Measurements from ENCODE around the gene CYP2A6. TPM values are rescaled to one million over a fixed set of nuclear protein-coding genes. Genes with fewer than 3 reads are reported as not detected.
"Not testable (repeated sequence)": the region's sequence is repeated elsewhere in the genome, so short reads cannot be mapped to it uniquely, and the experiment has no call there.

Gene CYP2A6
- total and polyA plus RNA-seq, 2 of the 4 experiments (the other 2 are of a cell fraction), result not detected

GRCh38 chr19:40832431-40832790 is 17.8 kb downstream of the CYP2A6 start:
- Histone ChIP-seq H3K27ac (ENCODE audit: insufficient read depth, low read length) (peak overlapping the region; percentile 14; the same call in 1 of the 2 replicates), H2BK5ac (ENCODE audit: low read depth, low read length, poor library complexity, severe bottlenecking) (peak overlapping the region; percentile 55), H3K18ac (ENCODE audit: low read depth, low read length) (peak overlapping the region; percentile 33; the same call in 1 of the 2 replicates)
- H3K4me3 ChIP-seq (ENCODE audit: insufficient read depth, low read depth, low read length); H2BK15ac ChIP-seq (ENCODE audit: low read depth, low read length); H3K4me1 ChIP-seq (ENCODE audit: control insufficient read depth, insufficient read depth, low read length); in situ Hi-C loops (cut with MboI; ENCODE audit: low sequenced_read_pairs); H2AK9ac ChIP-seq (replicated peaks; ENCODE audit: low read depth, low read length, poor library complexity); ATAC-seq (ENCODE audit: low read depth); H3K4me2 ChIP-seq (ENCODE audit: low read depth, low read length); dilution Hi-C loops (cut with HindIII; ENCODE audit: low sequenced_read_pairs, unreplicated experiment); H3K9ac ChIP-seq (ENCODE audit: low read depth, low read length); intact Hi-C loops (cut with micrococcal nuclease); H4K5ac ChIP-seq (ENCODE audit: low read depth, low read length); H3K4ac ChIP-seq (ENCODE audit: low read depth, low read length); H3K27me3 ChIP-seq (ENCODE audit: control insufficient read depth, insufficient read depth, low read length); H3K36me3 ChIP-seq (ENCODE audit: control insufficient read depth, insufficient read depth, low read length); DNase-seq; H4K8ac ChIP-seq (ENCODE audit: low read depth in 2 of 2, low read length in 2 of 2); H3K9me3 ChIP-seq (ENCODE audit: control insufficient read depth, insufficient read depth, low read length); POLR2A ChIA-PET (ENCODE audit: unreplicated experiment); H2AFZ ChIP-seq (replicated peaks; ENCODE audit: low read length, poor library complexity); H2AK5ac ChIP-seq (ENCODE audit: low read depth, low read length); H2BK120ac ChIP-seq (ENCODE audit: low read depth, low read length); BruUV-seq (replicated peaks); H3K14ac ChIP-seq (replicated peaks; ENCODE audit: low read depth, low read length); H3K56ac ChIP-seq (ENCODE audit: extremely low read depth, insufficient read depth, low read length); H3K9me1 ChIP-seq (ENCODE audit: insufficient read depth, low read length); H2BK20ac ChIP-seq (ENCODE audit: low read depth, low read length); H3K79me1 ChIP-seq (ENCODE audit: low read depth in 1 of 2, low read length in 2 of 2); H4K91ac ChIP-seq (ENCODE audit: insufficient read depth, low read depth, low read length); H4K20me1 ChIP-seq (ENCODE audit: insufficient read depth, low read length); H3K23ac ChIP-seq (ENCODE audit: low read depth, low read length): not testable (repeated sequence)
- no CpG with 5 or more reads among the region's 4 CpGs for WGBS, 2 experiments (ENCODE audit: extremely low coverage in 2 of 2, insufficient read length in 1 of 2)
- CTCF ChIA-PET, result interaction anchor here (1.0 to 1.4 kb wide), 2 partner anchors 17 to 26 kb away, joined by 3 to 5 read pairs; no protein-coding TSS in a partner anchor

Data from IMR-90 (cell line).